HG02885 (cell line): ENCODE measurements around the gene SAPCD2.
"Not testable (repeated sequence)": the region's sequence is repeated elsewhere in the genome, so short reads cannot be mapped to it uniquely, and the experiment has no call there.

Source experiments
- ATAC-seq: cut with Tn5 transposase; IDR thresholded peaks from one replicate; pipeline ENCODE4 v1.9.1; 2021; ENCODE audit warnings: mild to moderate bottlenecking; ENCODE audit not compliant: unreplicated experiment, poor library complexity

Gene SAPCD2

GRCh38 chr9:137034039-137034708 lies 36.2 kb downstream of the SAPCD2 start:
- ATAC-seq = no peak

- ATAC-seq = not testable (repeated sequence)
Measured at GRCh38 chr9:137033481-137033880, 36.9 kb downstream of the SAPCD2 start.

GRCh38 chr9:137032858-137033257 lies 37.5 kb downstream of the SAPCD2 start:
- ATAC-seq = no peak

GRCh38 chr9:137031904-137032640 lies 38.3 kb downstream of the SAPCD2 start, which contains the start of gene FUT7:
Gene FUT7 (minus strand): TSS chr9:137032088. CDS start chr9:137031991, 97 bp downstream.
- no peak for ATAC-seq

GRCh38 chr9:137030538-137031527 lies 39.5 kb downstream of the SAPCD2 start:
- no peak for ATAC-seq

GRCh38 chr9:137030006-137030405 lies 40.4 kb downstream of the SAPCD2 start:
- no peak for ATAC-seq

- ATAC-seq = peak; percentile 57
Measured at GRCh38 chr9:137029058-137029936, 41.1 kb downstream of the SAPCD2 start.

- ATAC-seq = no peak
Measured at GRCh38 chr9:137028263-137029057, 41.9 kb downstream of the SAPCD2 start.

- no peak for ATAC-seq
Measured at GRCh38 chr9:137027369-137028262, 42.7 kb downstream of the SAPCD2 start, which contains the start of gene ABCA2. Gene ABCA2 (minus strand): TSS chr9:137028237. CDS start chr9:137028140, 97 bp downstream.

- ATAC-seq = no peak
Measured at GRCh38 chr9:137026828-137027227, 43.5 kb downstream of the SAPCD2 start.

GRCh38 chr9:137026384-137026783 lies 44.0 kb downstream of the SAPCD2 start:
- no peak for ATAC-seq

GRCh38 chr9:137025517-137025966 lies 44.8 kb downstream of the SAPCD2 start:
- no peak for ATAC-seq

GRCh38 chr9:137023583-137023991 lies 46.8 kb downstream of the SAPCD2 start:
- no peak for ATAC-seq

- no peak for ATAC-seq
Measured at GRCh38 chr9:137023157-137023556, 47.2 kb downstream of the SAPCD2 start.

GRCh38 chr9:137022662-137023008 lies 47.7 kb downstream of the SAPCD2 start:
- ATAC-seq = no peak

- no peak for ATAC-seq
Measured at GRCh38 chr9:137021979-137022661, 48.2 kb downstream of the SAPCD2 start.

- no peak for ATAC-seq
Measured at GRCh38 chr9:137021568-137021978, 48.8 kb downstream of the SAPCD2 start.
